Kidney (tissue), 14 donors: ENCODE data around the gene AGAP2. TPM values are rescaled to one million over a fixed set of nuclear protein-coding genes. Genes with fewer than 3 reads are reported as not detected.

Source experiments
- DNase-seq, 5 donors: peaks; one replicate each; pipeline ENCODE4 v3.0.0-alpha.2; 2013 to 2020
- FAIRE-seq: peaks from 2 replicates; lab custom pipeline; 2012; peaks lifted over from hg19 to GRCh38; lab: Jason Lieb, UNC
- H3K27ac ChIP-seq, 2 donors: one replicate each; pipeline ENCODE4 v1.7.0; 2013; ENCODE audit warnings: low read depth in 2 of 2, low read length in 2 of 2, inconsistent platforms in 1 of 2
- H3K27me3 ChIP-seq: one replicate; pipeline ENCODE4 v1.7.1; 2013; ENCODE audit warnings: low read length, inconsistent platforms; ENCODE audit not compliant: control insufficient read depth, insufficient read depth
- H3K36me3 ChIP-seq, 3 donors: one replicate each; pipeline versions ENCODE4 v1.7.0 to v1.7.1; 2013; ENCODE audit warnings: low read length in 3 of 3, control low read depth in 1 of 3, inconsistent platforms in 1 of 3; ENCODE audit not compliant: insufficient read depth in 3 of 3, control insufficient read depth in 2 of 3
- H3K4me1 ChIP-seq, 3 donors: one replicate each; pipeline versions ENCODE4 v1.7.0 to v1.7.1; 2013; ENCODE audit warnings: low read length in 3 of 3, inconsistent platforms in 1 of 3, low read depth in 1 of 3; ENCODE audit not compliant: control insufficient read depth in 2 of 3, insufficient read depth in 2 of 3
- H3K4me3 ChIP-seq, 3 donors: one replicate each; pipeline versions ENCODE4 v1.7.0 to v1.8.1; 2013; ENCODE audit warnings: low read length in 3 of 3, control low read depth in 1 of 3, inconsistent platforms in 1 of 3
- H3K9ac ChIP-seq, 3 donors: one replicate each; pipeline versions ENCODE4 v1.7.0 to v1.7.1; 2013; ENCODE audit warnings: low read length in 3 of 3, control low read depth in 1 of 3, inconsistent platforms in 1 of 3
- H3K9me3 ChIP-seq, 3 donors: one replicate each; pipeline versions ENCODE4 v1.7.0 to v1.7.1; 2013; ENCODE audit warnings: low read length in 3 of 3, control low read depth in 1 of 3, inconsistent platforms in 1 of 3; ENCODE audit not compliant: control insufficient read depth in 2 of 3, insufficient read depth in 1 of 3
- CTCF ChIP-seq: IDR thresholded peaks from 3 replicates; pipeline ENCODE4 v1.5.1; 2012; ENCODE audit warnings: mild to moderate bottlenecking, moderate library complexity, borderline replicate concordance; ENCODE audit not compliant: insufficient read depth; ENCODE audit errors: extremely low read depth
- intact Hi-C: fragments of 100-400 bp; cut with DNase I; formaldehyde crosslinking; loops from one replicate; pipeline ENCODE4 v1.11.1; 2022
- polyA plus RNA-seq: library from polyadenylated mRNA; stranded (reverse); fragments of 350-450 nt; fragmentation: Illumina TruSeq; extraction: RNeasy Lipid Tissue Mini Kit (QIAGEN cat#74804); gene quantifications from one replicate; pipeline ENCODE4 v1.2.3, GENCODE V29; 2014; ENCODE audit warnings: low read depth, low replicate concordance; ENCODE audit not compliant: insufficient read depth
- total RNA-seq: library from RNA; stranded (reverse); fragmentation: NEBNext Ultra II Directional; extraction: Animal tissue kit (Norgen Biotek cat#: 25700); gene quantifications from one replicate; pipeline ENCODE4 v1.2.1, GENCODE V29; 2021
- donor health status: control.
- donor health status: control.
- donor health status: control.
- donor health status: control.
- donor health status: control.
- donor health status: DM: yes; HTN: yes; CAD: no.
- donor health status: Normal renal cell carcinoma (clear cell type).

The AGAP2 gene
- total and polyA plus RNA-seq, 2 donors from 2014 or later, result 0.13 to 3.7 TPM

GRCh38 chr12:57761391-57761998, 23.0 kb upstream of the AGAP2 start:
- peak in 1 of 5 donors; percentile 50 for DNase-seq
- H3K9me3 ChIP-seq, result no peaks in the 10 kb centered on the region
- peaks cover 0 to 21% (median 15%) of the 10 kb centered on the region in 3 donors for H3K4me1 ChIP-seq
- no peak for TF ChIP-seq CTCF
- peaks cover 4 to 5% (median 4%) of the 10 kb centered on the region in 3 donors for H3K36me3 ChIP-seq
- no peak overlapping the region for H3K9ac ChIP-seq
- no peak for FAIRE-seq
- intact Hi-C loops, result no loop called here
- peaks cover 25% of the 10 kb centered on the region for H3K27me3 ChIP-seq
- H3K27ac ChIP-seq, result no peak overlapping the region
- no peak overlapping the region for H3K4me3 ChIP-seq

- Histone ChIP-seq H3K36me3 (peaks cover 4 to 5% (median 4%) of the 10 kb centered on the region in 3 donors), H3K9me3 (no peaks in the 10 kb centered on the region), H3K4me3 (no peak overlapping the region), H3K27ac (no peak overlapping the region), H3K4me1 (peaks cover 0 to 14% (median 10%) of the 10 kb centered on the region in 3 donors), H3K9ac (no peak overlapping the region), H3K27me3 (peaks cover 15% of the 10 kb centered on the region)
- DNase-seq (peak in 2 of 5 donors; percentile 42 to 63), FAIRE-seq (no peak)
- no peak for TF ChIP-seq CTCF
- intact Hi-C loops, result no loop called here
Measured at GRCh38 chr12:57760347-57760982, 21.9 kb upstream of the AGAP2 start.

- Histone ChIP-seq H3K27me3 (peaks cover 9% of the 10 kb centered on the region), H3K27ac (no peak overlapping the region), H3K4me1 (peaks cover 0 to 8% (median 4%) of the 10 kb centered on the region in 3 donors), H3K36me3 (peaks cover 4 to 5% (median 4%) of the 10 kb centered on the region in 3 donors), H3K9ac (no peak overlapping the region), H3K9me3 (no peaks in the 10 kb centered on the region), H3K4me3 (no peak overlapping the region)
- TF ChIP-seq CTCF, result peak; percentile 37
- DNase-seq, result peak in 2 of 5 donors; percentile 24 to 46
- FAIRE-seq, result no peak
- intact Hi-C loops, result no loop called here
Measured at GRCh38 chr12:57759360-57759980, 20.9 kb upstream of the AGAP2 start.
